GM23338 (cell line): Measurements from ENCODE around the gene MAN2C1.

Experiments
- CREB1 ChIP-seq: fragments of 250-450 bp; sonication (Bioruptor Pico); IDR thresholded peaks from 2 replicates; pipeline ENCODE4 v1.5.0; 2020; ENCODE audit warnings: low read depth, mild to moderate bottlenecking, moderate library complexity
- EZH2 ChIP-seq: fragments of 200-600 bp; sonication (generic); IDR thresholded peaks from one replicate; pipeline ENCODE4 v1.8.0; 2017; ENCODE audit warnings: antibody characterized with exemption, mild to moderate bottlenecking, low read depth; ENCODE audit not compliant: unreplicated experiment
- EZH2phosphoT487 ChIP-seq: fragments of 200-600 bp; sonication (generic); IDR thresholded peaks from one replicate; pipeline ENCODE4 v1.8.1; 2018; ENCODE audit warnings: antibody characterized with exemption; ENCODE audit not compliant: unreplicated experiment
- POLR2AphosphoS5 ChIP-seq: IDR thresholded peaks from 2 replicates; pipeline ENCODE4 v1.6.1; 2016; ENCODE audit warnings: antibody characterized with exemption, low read depth
- TF ChIP-seq, protein P1 (sequence below), 2 experiments: fragments of 200-600 bp in 1 of 2; sonication (generic) in 1 of 2; conservative IDR thresholded peaks; 2 replicates each; pipeline versions ENCODE4 v1.5.1 to v1.6.1; 2016 to 2017; ENCODE audit warnings: antibody characterized with exemption in 2 of 2, low read depth in 2 of 2, mild to moderate bottlenecking in 2 of 2, moderate library complexity in 1 of 2
- TF ChIP-seq, protein P2 (sequence below): IDR thresholded peaks from one replicate; pipeline ENCODE4 v1.6.1; 2018; ENCODE audit warnings: antibody characterized with exemption; ENCODE audit not compliant: unreplicated experiment
- TF ChIP-seq, protein P3 (sequence below): IDR thresholded peaks from 2 replicates; pipeline ENCODE4 v1.6.1; 2016; ENCODE audit warnings: antibody characterized with exemption

DNA sequence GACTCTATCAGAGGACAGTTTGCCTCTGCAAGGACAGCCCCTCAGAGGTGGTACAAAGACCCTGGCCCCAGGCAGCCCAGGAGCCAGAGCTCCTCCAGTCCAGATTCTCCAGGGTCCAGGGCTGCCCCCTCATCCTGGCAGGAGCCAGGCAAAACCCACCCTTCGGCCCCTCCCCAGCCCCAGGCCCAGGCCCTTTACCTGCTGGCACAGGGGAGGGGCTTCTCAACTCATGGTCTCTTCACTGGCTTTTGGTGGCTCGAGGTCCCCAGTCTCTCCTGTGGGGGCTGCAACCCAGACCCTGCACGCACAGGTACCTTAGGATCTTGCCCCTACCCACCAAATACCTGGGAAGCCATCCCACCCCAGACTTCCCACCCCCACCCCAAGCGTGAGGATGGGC is 13.0 kb downstream of the MAN2C1 start:
- TF ChIP-seq, protein P1, sequence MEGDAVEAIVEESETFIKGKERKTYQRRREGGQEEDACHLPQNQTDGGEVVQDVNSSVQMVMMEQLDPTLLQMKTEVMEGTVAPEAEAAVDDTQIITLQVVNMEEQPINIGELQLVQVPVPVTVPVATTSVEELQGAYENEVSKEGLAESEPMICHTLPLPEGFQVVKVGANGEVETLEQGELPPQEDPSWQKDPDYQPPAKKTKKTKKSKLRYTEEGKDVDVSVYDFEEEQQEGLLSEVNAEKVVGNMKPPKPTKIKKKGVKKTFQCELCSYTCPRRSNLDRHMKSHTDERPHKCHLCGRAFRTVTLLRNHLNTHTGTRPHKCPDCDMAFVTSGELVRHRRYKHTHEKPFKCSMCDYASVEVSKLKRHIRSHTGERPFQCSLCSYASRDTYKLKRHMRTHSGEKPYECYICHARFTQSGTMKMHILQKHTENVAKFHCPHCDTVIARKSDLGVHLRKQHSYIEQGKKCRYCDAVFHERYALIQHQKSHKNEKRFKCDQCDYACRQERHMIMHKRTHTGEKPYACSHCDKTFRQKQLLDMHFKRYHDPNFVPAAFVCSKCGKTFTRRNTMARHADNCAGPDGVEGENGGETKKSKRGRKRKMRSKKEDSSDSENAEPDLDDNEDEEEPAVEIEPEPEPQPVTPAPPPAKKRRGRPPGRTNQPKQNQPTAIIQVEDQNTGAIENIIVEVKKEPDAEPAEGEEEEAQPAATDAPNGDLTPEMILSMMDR (conservative IDR thresholded peaks at IDR 0.05; ENCODE audit: low read depth in 2 of 2), result no peak
- no peak for TF ChIP-seq CREB1
- no peak for TF ChIP-seq POLR2AphosphoS5
- TF ChIP-seq, protein P2, sequence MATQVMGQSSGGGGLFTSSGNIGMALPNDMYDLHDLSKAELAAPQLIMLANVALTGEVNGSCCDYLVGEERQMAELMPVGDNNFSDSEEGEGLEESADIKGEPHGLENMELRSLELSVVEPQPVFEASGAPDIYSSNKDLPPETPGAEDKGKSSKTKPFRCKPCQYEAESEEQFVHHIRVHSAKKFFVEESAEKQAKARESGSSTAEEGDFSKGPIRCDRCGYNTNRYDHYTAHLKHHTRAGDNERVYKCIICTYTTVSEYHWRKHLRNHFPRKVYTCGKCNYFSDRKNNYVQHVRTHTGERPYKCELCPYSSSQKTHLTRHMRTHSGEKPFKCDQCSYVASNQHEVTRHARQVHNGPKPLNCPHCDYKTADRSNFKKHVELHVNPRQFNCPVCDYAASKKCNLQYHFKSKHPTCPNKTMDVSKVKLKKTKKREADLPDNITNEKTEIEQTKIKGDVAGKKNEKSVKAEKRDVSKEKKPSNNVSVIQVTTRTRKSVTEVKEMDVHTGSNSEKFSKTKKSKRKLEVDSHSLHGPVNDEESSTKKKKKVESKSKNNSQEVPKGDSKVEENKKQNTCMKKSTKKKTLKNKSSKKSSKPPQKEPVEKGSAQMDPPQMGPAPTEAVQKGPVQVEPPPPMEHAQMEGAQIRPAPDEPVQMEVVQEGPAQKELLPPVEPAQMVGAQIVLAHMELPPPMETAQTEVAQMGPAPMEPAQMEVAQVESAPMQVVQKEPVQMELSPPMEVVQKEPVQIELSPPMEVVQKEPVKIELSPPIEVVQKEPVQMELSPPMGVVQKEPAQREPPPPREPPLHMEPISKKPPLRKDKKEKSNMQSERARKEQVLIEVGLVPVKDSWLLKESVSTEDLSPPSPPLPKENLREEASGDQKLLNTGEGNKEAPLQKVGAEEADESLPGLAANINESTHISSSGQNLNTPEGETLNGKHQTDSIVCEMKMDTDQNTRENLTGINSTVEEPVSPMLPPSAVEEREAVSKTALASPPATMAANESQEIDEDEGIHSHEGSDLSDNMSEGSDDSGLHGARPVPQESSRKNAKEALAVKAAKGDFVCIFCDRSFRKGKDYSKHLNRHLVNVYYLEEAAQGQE, result no peak
- no peak for TF ChIP-seq EZH2
- TF ChIP-seq, protein P3, sequence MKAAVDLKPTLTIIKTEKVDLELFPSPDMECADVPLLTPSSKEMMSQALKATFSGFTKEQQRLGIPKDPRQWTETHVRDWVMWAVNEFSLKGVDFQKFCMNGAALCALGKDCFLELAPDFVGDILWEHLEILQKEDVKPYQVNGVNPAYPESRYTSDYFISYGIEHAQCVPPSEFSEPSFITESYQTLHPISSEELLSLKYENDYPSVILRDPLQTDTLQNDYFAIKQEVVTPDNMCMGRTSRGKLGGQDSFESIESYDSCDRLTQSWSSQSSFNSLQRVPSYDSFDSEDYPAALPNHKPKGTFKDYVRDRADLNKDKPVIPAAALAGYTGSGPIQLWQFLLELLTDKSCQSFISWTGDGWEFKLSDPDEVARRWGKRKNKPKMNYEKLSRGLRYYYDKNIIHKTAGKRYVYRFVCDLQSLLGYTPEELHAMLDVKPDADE, result no peak
- TF ChIP-seq EZH2phosphoT487, result no peak
